ENCODE data around the gene SRGAP3.

Gene SRGAP3

DNA sequence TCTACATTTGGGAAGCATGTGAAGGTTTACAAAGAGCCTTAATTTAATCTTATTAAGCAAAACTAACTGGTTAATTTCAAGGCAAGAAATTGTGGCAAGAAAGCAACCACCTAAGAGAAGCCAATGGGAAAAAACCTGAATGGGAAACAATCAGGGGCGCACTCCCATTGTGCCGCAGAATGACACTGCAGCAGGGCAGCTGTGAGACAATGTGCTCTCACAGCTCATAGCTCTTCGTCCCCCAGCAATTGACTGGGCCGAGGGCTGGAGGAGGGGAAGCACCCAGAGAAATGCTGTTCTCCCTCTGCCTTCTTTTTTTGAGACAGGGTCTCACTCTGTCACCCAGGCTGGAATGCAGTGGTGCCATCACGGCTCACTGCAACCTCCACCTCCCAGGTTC, 192.9 kb downstream of the SRGAP3 start:
- TF ChIP-seq TOX (CRISPR knock-in tag; IDR thresholded peaks at IDR 0.05; ENCODE audit: borderline replicate concordance) (no peak), PPARA (CRISPR knock-in tag; IDR thresholded peaks at IDR 0.05; ENCODE audit: borderline replicate concordance) (no peak), ZFP3 (CRISPR knock-in tag; IDR thresholded peaks at IDR 0.05) (no peak), ESRRG (CRISPR knock-in tag; IDR thresholded peaks at IDR 0.05) (no peak), ZNF565 (CRISPR knock-in tag; conservative IDR thresholded peaks at IDR 0.05; ENCODE audit: low read depth) (no peak), ZNF70 (CRISPR knock-in tag; IDR thresholded peaks at IDR 0.05) (no peak), RARB (CRISPR knock-in tag; IDR thresholded peaks at IDR 0.05) (no peak), ZFP30 (CRISPR knock-in tag; IDR thresholded peaks at IDR 0.05) (no peak), TCF4 (CRISPR knock-in tag; IDR thresholded peaks at IDR 0.05; ENCODE audit: borderline replicate concordance) (no peak), BACH2 (CRISPR knock-in tag; IDR thresholded peaks at IDR 0.05; ENCODE audit: borderline replicate concordance) (no peak), CSDC2 (CRISPR knock-in tag; IDR thresholded peaks at IDR 0.05) (no peak)
- TF ChIP-seq, protein P1, sequence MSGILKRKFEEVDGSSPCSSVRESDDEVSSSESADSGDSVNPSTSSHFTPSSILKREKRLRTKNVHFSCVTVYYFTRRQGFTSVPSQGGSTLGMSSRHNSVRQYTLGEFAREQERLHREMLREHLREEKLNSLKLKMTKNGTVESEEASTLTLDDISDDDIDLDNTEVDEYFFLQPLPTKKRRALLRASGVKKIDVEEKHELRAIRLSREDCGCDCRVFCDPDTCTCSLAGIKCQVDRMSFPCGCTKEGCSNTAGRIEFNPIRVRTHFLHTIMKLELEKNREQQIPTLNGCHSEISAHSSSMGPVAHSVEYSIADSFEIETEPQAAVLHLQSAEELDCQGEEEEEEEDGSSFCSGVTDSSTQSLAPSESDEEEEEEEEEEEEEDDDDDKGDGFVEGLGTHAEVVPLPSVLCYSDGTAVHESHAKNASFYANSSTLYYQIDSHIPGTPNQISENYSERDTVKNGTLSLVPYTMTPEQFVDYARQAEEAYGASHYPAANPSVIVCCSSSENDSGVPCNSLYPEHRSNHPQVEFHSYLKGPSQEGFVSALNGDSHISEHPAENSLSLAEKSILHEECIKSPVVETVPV (CRISPR knock-in tag; IDR thresholded peaks at IDR 0.05): no peak
- TF ChIP-seq, protein P2, sequence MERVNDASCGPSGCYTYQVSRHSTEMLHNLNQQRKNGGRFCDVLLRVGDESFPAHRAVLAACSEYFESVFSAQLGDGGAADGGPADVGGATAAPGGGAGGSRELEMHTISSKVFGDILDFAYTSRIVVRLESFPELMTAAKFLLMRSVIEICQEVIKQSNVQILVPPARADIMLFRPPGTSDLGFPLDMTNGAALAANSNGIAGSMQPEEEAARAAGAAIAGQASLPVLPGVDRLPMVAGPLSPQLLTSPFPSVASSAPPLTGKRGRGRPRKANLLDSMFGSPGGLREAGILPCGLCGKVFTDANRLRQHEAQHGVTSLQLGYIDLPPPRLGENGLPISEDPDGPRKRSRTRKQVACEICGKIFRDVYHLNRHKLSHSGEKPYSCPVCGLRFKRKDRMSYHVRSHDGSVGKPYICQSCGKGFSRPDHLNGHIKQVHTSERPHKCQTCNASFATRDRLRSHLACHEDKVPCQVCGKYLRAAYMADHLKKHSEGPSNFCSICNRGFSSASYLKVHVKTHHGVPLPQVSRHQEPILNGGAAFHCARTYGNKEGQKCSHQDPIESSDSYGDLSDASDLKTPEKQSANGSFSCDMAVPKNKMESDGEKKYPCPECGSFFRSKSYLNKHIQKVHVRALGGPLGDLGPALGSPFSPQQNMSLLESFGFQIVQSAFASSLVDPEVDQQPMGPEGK (CRISPR knock-in tag; IDR thresholded peaks at IDR 0.05; ENCODE audit: borderline replicate concordance): no peak
- TF ChIP-seq, protein P3, sequence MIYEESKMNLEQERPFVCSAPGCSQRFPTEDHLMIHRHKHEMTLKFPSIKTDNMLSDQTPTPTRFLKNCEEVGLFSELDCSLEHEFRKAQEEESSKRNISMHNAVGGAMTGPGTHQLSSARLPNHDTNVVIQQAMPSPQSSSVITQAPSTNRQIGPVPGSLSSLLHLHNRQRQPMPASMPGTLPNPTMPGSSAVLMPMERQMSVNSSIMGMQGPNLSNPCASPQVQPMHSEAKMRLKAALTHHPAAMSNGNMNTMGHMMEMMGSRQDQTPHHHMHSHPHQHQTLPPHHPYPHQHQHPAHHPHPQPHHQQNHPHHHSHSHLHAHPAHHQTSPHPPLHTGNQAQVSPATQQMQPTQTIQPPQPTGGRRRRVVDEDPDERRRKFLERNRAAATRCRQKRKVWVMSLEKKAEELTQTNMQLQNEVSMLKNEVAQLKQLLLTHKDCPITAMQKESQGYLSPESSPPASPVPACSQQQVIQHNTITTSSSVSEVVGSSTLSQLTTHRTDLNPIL (CRISPR knock-in tag; IDR thresholded peaks at IDR 0.05; ENCODE audit: low read depth): no peak
- ATAC-seq: no peak

DNA sequence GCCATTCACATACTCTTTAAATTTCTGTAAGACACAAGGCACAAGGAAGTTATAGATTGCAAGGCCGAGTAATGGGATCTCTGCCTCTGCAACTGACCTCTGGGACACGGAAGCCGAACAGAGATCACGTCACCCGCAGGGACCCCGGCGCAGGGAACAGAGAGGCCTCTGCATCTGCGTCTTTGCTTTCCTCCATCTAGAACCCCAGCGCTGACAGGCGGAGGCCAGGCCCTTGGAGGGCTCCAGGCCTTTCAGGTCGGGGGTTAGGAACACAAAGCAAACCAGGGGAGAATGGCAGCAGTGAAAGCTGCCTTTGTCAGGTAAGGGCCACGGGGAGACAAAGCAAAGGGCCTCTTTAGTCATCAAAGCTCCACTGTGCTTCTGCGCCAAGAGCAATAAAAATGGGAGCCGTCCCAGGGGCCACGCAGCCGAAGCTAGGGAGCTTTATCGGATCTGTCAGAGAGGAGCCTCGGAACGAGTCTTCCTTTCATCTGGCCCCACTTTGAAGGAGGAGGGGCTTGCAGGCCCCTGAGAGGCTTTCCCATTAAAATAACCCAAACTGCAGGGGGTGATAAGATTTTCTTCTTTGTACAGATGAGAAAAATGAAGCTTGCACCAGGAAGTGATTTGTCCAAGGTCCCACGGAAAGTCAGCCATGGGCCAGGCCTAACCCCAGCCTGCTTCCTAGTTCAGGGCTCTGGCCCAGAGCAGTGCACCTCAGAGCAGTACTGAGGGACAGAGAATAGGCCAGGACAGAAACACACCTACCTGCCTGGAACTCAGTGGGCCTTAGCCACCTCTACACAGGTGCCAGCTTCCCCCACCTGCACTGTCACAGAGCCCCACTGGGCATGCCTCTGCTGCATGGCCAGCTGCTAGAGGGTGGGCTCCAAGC, 201.7 kb downstream of the SRGAP3 start:
- ATAC-seq: no peak
- TF ChIP-seq ZNF70 (CRISPR knock-in tag; IDR thresholded peaks at IDR 0.05): no peak
- TF ChIP-seq, protein P3 (CRISPR knock-in tag; IDR thresholded peaks at IDR 0.05; ENCODE audit: low read depth): no peak
- no peak for TF ChIP-seq BACH2 (CRISPR knock-in tag; IDR thresholded peaks at IDR 0.05; ENCODE audit: borderline replicate concordance)
- TF ChIP-seq ZNF565 (CRISPR knock-in tag; conservative IDR thresholded peaks at IDR 0.05; ENCODE audit: low read depth): no peak
- no peak for TF ChIP-seq ZNF8 (CRISPR knock-in tag; IDR thresholded peaks at IDR 0.05)
- no peak for TF ChIP-seq OSR1 (CRISPR knock-in tag; IDR thresholded peaks at IDR 0.05)
- TF ChIP-seq CSDC2 (CRISPR knock-in tag; IDR thresholded peaks at IDR 0.05): no peak
- no peak for TF ChIP-seq SNAI2 (CRISPR knock-in tag; IDR thresholded peaks at IDR 0.05)
- no peak for TF ChIP-seq TCF4 (CRISPR knock-in tag; IDR thresholded peaks at IDR 0.05; ENCODE audit: borderline replicate concordance)

DNA sequence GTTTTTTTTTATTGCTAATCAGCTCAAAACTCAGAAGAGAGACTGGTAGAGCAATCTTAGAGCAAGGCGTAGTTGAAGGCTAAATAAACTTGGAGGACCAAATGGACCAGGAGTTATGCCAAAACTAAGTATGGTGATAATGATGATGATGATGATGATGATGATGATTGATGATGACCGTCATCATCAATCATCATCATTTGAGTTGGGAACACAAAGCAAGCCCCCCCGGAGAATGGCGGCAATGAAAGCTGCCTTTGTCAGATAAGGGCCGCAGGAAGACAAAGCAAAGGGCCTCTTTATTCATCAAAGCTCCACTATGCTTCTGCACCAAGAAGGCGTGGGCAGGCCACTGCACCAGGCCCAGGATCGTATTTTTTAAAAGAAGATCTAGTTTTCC, 204.1 kb downstream of the SRGAP3 start:
- no peak for TF ChIP-seq ISL1 (CRISPR knock-in tag; IDR thresholded peaks at IDR 0.05)
- no peak for TF ChIP-seq ZNF70 (CRISPR knock-in tag; IDR thresholded peaks at IDR 0.05)
- TF ChIP-seq, protein P1 (CRISPR knock-in tag; IDR thresholded peaks at IDR 0.05): no peak
- TF ChIP-seq ESRRG (CRISPR knock-in tag; IDR thresholded peaks at IDR 0.05): no peak
- no peak for TF ChIP-seq BACH2 (CRISPR knock-in tag; IDR thresholded peaks at IDR 0.05; ENCODE audit: borderline replicate concordance)
- no peak for TF ChIP-seq ZC3H10 (CRISPR knock-in tag; IDR thresholded peaks at IDR 0.05)
- no peak for TF ChIP-seq RARB (CRISPR knock-in tag; IDR thresholded peaks at IDR 0.05)
- no peak for TF ChIP-seq ZFP3 (CRISPR knock-in tag; IDR thresholded peaks at IDR 0.05)
- TF ChIP-seq, protein P2 (CRISPR knock-in tag; IDR thresholded peaks at IDR 0.05; ENCODE audit: borderline replicate concordance): no peak
- no peak for TF ChIP-seq ZFP30 (CRISPR knock-in tag; IDR thresholded peaks at IDR 0.05)
- TF ChIP-seq GLIS3 (CRISPR knock-in tag; IDR thresholded peaks at IDR 0.05): no peak
- no peak for TF ChIP-seq ARNTL (CRISPR knock-in tag; IDR thresholded peaks at IDR 0.05; ENCODE audit: borderline replicate concordance, low read depth)
- TF ChIP-seq TCF4 (CRISPR knock-in tag; IDR thresholded peaks at IDR 0.05; ENCODE audit: borderline replicate concordance): no peak
- no peak for TF ChIP-seq CSDC2 (CRISPR knock-in tag; IDR thresholded peaks at IDR 0.05)
- no peak for TF ChIP-seq TOX (CRISPR knock-in tag; IDR thresholded peaks at IDR 0.05; ENCODE audit: borderline replicate concordance)
- TF ChIP-seq, protein P4, sequence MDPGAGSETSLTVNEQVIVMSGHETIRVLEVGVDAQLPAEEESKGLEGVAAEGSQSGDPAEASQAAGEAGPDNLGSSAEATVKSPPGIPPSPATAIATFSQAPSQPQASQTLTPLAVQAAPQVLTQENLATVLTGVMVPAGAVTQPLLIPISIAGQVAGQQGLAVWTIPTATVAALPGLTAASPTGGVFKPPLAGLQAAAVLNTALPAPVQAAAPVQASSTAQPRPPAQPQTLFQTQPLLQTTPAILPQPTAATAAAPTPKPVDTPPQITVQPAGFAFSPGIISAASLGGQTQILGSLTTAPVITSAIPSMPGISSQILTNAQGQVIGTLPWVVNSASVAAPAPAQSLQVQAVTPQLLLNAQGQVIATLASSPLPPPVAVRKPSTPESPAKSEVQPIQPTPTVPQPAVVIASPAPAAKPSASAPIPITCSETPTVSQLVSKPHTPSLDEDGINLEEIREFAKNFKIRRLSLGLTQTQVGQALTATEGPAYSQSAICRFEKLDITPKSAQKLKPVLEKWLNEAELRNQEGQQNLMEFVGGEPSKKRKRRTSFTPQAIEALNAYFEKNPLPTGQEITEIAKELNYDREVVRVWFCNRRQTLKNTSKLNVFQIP (CRISPR knock-in tag; IDR thresholded peaks at IDR 0.05; ENCODE audit: borderline replicate concordance, low read depth): no peak
- TF ChIP-seq ZNF565 (CRISPR knock-in tag; conservative IDR thresholded peaks at IDR 0.05; ENCODE audit: low read depth): no peak
- no peak for TF ChIP-seq OSR1 (CRISPR knock-in tag; IDR thresholded peaks at IDR 0.05)
- TF ChIP-seq SNAI2 (CRISPR knock-in tag; IDR thresholded peaks at IDR 0.05): no peak
- no peak for ATAC-seq
